HG03439 (cell line): ENCODE results near the gene RBBP6.
"Not testable (repeated sequence)": the region's sequence is repeated elsewhere in the genome, so short reads cannot be mapped to it uniquely, and the experiment has no call there.

Experiments used
- ATAC-seq: cut with Tn5 transposase; IDR thresholded peaks from one replicate; pipeline ENCODE4 v1.9.1; 2021; ENCODE audit warnings: mild to moderate bottlenecking, moderate library complexity; ENCODE audit not compliant: unreplicated experiment

The RBBP6 gene

GRCh38 chr16:24568392-24568791 is 29.0 kb downstream of the RBBP6 start:
- ATAC-seq, result no peak

- ATAC-seq, result no peak
Observed at GRCh38 chr16:24571096-24571495, 31.7 kb downstream of the RBBP6 start.

- no peak for ATAC-seq
Observed at GRCh38 chr16:24572069-24572468, 32.7 kb downstream of the RBBP6 start.

- ATAC-seq, result no peak
Observed at GRCh38 chr16:24573141-24573540, 33.8 kb downstream of the RBBP6 start.

GRCh38 chr16:24574515-24575485 is 35.4 kb downstream of the RBBP6 start:
- ATAC-seq, result not testable (repeated sequence)

GRCh38 chr16:24575791-24576190 is 36.4 kb downstream of the RBBP6 start:
- ATAC-seq, result not testable (repeated sequence)

GRCh38 chr16:24577167-24577566 is 37.8 kb downstream of the RBBP6 start:
- no peak for ATAC-seq

- ATAC-seq, result no peak
Observed at GRCh38 chr16:24580665-24581064, 41.3 kb downstream of the RBBP6 start.

- ATAC-seq, result no peak
Observed at GRCh38 chr16:24583494-24583893, 44.1 kb downstream of the RBBP6 start.

GRCh38 chr16:24589997-24590396 is 50.6 kb downstream of the RBBP6 start:
- ATAC-seq, result no peak

GRCh38 chr16:24598777-24599437 is 59.5 kb downstream of the RBBP6 start:
- ATAC-seq, result no peak

GRCh38 chr16:24609417-24609739 is 70.0 kb downstream of the RBBP6 start:
- no peak for ATAC-seq

GRCh38 chr16:24609740-24610415 is 70.5 kb downstream of the RBBP6 start:
- no peak for ATAC-seq

GRCh38 chr16:24610416-24610755 is 71.0 kb downstream of the RBBP6 start:
- no peak for ATAC-seq

GRCh38 chr16:24611310-24611709 is 71.9 kb downstream of the RBBP6 start:
- ATAC-seq, result no peak

GRCh38 chr16:24612656-24613055 is 73.3 kb downstream of the RBBP6 start:
- ATAC-seq, result no peak

- ATAC-seq, result not testable (repeated sequence)
Observed at GRCh38 chr16:24613267-24613666, 73.9 kb downstream of the RBBP6 start.

- no peak for ATAC-seq
Observed at GRCh38 chr16:24617502-24617901, 78.1 kb downstream of the RBBP6 start.
